Measurements from ENCODE around the gene SLC6A11.

The SLC6A11 gene

DNA sequence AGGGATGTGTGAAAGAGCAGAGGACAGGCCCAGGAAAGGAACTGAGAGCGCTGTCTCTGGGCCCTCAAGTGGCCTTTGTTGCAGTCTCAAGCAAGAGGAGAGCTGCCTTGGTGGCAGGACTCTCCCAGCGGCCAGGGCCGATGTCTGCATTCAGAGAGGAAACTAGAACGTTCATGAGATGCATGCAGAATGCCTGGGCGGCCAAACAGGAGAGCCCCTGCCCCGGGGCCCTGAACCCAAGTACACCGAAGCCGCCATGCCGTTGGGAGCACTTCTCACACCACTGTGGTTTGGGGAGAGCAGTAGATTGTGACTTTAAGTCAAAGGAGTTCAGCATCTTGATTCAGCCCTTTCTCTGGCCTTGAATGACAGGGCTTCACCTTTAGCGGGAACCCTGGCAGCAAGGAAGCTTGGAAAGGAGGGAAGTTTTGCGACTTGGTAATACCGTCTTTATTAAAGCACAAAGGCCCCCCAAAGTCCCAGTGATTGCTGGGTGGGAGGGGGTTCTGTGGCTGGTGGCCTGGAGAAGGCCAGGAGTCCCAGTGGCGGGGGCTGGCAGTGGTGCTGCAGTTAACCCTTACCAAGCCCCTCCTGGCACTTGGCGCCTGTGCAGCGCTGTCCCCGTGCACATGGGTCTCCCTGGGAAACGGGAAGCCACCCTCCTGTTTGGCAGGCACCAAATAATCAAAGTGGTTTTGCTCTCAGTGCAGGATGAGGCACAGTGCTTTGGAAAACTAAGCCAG lies 36.2 kb downstream of the SLC6A11 start:
- Histone ChIP-seq H3K27me3 (ENCODE audit: insufficient read depth, low read depth) (no peaks in the 10 kb centered on the region), H3K27ac (no peak overlapping the region), H3K4me1 (ENCODE audit: low read depth, poor library complexity, severe bottlenecking) (no peaks in the 10 kb centered on the region), H3K4me3 (IDR thresholded peaks at IDR 0.05; ENCODE audit: insufficient read depth, low read depth, low read length) (no peak overlapping the region), H3K79me2 (ENCODE audit: insufficient read depth, low read depth) (no peaks in the 10 kb centered on the region), H3K4me2 (no peak overlapping the region), H3K36me3 (ENCODE audit: insufficient read depth) (no peaks in the 10 kb centered on the region), H2AFZ (ENCODE audit: low read depth) (no peak overlapping the region), H4K20me1 (ENCODE audit: insufficient read depth) (no peaks in the 10 kb centered on the region), H3K9ac (no peak overlapping the region)
- TF ChIP-seq, protein P1, sequence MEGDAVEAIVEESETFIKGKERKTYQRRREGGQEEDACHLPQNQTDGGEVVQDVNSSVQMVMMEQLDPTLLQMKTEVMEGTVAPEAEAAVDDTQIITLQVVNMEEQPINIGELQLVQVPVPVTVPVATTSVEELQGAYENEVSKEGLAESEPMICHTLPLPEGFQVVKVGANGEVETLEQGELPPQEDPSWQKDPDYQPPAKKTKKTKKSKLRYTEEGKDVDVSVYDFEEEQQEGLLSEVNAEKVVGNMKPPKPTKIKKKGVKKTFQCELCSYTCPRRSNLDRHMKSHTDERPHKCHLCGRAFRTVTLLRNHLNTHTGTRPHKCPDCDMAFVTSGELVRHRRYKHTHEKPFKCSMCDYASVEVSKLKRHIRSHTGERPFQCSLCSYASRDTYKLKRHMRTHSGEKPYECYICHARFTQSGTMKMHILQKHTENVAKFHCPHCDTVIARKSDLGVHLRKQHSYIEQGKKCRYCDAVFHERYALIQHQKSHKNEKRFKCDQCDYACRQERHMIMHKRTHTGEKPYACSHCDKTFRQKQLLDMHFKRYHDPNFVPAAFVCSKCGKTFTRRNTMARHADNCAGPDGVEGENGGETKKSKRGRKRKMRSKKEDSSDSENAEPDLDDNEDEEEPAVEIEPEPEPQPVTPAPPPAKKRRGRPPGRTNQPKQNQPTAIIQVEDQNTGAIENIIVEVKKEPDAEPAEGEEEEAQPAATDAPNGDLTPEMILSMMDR (conservative IDR thresholded peaks at IDR 0.05; ENCODE audit: low read depth, low read length): no peak

DNA sequence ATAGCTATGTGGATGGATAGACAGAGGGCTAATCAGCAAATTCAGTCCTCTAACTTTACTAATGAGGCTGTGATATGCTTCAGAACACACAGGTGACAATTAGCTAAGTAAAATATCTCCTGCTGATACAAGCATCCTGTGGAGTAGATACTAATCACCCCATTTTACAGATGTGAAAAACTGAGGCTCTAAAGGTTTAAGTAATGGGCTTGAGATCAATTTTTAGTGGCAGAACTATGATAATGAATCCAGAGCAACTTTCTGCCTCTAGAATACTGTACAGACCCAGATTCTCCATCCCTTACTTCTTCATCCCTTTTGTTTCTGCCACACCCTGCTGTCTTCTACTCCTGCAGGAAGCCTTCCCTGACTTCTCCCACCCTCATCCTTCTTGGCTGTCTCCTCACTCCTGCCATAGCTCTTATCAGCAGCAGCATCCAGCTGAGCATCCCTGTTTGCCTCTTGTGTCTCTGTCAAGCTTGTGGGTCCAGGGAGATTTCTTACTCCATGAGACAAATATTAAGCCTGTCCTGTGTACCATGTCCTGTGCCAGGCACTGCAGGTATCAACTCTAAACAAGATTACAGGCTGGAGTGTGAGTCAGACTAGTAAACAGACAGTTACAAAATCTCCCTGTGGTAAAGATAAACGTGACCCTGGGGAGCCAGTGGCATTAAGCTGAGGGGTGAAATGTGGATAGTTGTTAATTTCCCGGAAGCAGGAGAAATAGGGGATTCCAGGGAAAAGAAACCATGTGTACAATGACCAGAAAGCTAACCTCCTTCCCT lies 39.2 kb downstream of the SLC6A11 start:
- H3K27me3 ChIP-seq (ENCODE audit: insufficient read depth, low read depth): no peaks in the 10 kb centered on the region
- no peak overlapping the region for H3K27ac ChIP-seq
- no peaks in the 10 kb centered on the region for H3K79me2 ChIP-seq (ENCODE audit: insufficient read depth, low read depth)
- H3K4me2 ChIP-seq: no peak overlapping the region
- TF ChIP-seq, protein P1 (conservative IDR thresholded peaks at IDR 0.05; ENCODE audit: low read depth, low read length): no peak
- H2AFZ ChIP-seq (ENCODE audit: low read depth): no peak overlapping the region
- no peaks in the 10 kb centered on the region for H3K36me3 ChIP-seq (ENCODE audit: insufficient read depth)
- H4K20me1 ChIP-seq (ENCODE audit: insufficient read depth): no peaks in the 10 kb centered on the region
- H3K4me1 ChIP-seq (ENCODE audit: low read depth, poor library complexity, severe bottlenecking): no peaks in the 10 kb centered on the region
- no peak overlapping the region for H3K4me3 ChIP-seq (IDR thresholded peaks at IDR 0.05; ENCODE audit: insufficient read depth, low read depth, low read length)
- no peak overlapping the region for H3K9ac ChIP-seq

DNA sequence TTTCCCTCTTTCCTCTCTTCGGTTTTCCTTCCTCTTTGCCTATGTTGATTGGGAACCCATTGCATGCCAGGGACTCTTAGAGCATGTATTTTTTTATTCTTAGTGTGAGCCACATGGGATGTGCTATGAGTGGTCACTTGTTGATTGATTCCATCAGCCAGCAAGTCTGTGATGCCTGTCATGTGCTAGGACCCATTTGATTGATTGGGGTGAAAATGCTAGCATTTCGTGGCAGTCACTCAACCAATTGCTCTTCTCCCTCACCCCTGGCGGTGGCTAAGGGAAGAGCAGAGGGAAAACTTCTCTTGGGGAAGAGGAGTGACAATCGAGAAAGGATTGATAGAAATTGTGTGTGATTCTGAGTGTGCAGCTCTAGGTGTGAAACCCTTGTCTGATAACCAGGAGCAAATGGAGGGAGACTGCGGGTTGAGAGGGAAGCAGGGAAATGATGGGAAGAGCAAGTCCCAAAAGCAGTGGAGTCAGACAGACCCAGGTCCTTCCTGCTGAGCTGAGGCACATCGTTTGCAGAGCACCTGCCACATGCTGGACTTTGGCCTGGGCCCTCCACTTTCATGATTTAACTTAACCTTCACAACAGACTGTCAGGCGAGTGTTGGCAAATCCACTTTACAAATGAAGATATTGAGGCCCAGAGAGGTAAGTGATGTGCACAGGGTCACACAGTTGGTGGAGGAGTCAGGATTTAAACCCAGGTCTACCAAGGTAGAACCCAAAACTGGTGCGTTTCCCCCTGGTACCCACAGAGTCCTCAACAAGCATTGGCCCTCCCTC lies 40.0 kb downstream of the SLC6A11 start:
- H3K27me3 ChIP-seq (ENCODE audit: insufficient read depth, low read depth): no peaks in the 10 kb centered on the region
- H3K4me1 ChIP-seq (ENCODE audit: low read depth, poor library complexity, severe bottlenecking): no peaks in the 10 kb centered on the region
- H3K9ac ChIP-seq: no peak overlapping the region
- TF ChIP-seq, protein P1 (conservative IDR thresholded peaks at IDR 0.05; ENCODE audit: low read depth, low read length): no peak
- no peak overlapping the region for H3K4me2 ChIP-seq
- H4K20me1 ChIP-seq (ENCODE audit: insufficient read depth): no peaks in the 10 kb centered on the region
- no peaks in the 10 kb centered on the region for H3K79me2 ChIP-seq (ENCODE audit: insufficient read depth, low read depth)
- H2AFZ ChIP-seq (ENCODE audit: low read depth): no peak overlapping the region
- no peak overlapping the region for H3K4me3 ChIP-seq (IDR thresholded peaks at IDR 0.05; ENCODE audit: insufficient read depth, low read depth, low read length)
- no peak overlapping the region for H3K27ac ChIP-seq
- H3K36me3 ChIP-seq (ENCODE audit: insufficient read depth): no peaks in the 10 kb centered on the region

DNA sequence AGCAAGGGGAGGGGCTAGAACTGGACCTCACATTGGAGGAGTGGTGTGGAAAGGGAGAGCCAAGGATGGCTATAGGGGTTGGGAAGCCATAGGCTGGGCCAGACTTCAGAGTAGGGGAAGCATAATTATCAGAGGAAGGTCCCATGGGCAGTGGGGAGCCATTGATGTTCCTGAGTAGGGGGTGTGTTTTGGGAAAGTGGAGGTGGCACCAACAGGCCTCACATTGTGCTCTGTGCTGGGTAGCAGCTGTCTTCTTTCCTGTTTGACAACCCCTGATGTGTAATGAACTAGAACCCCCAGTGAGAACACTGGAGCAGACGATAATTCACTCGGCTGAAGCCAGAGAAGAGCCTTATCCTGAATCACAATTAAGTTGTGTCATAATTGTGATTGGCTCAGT lies 41.2 kb downstream of the SLC6A11 start:
- H3K36me3 ChIP-seq (ENCODE audit: insufficient read depth): no peaks in the 10 kb centered on the region
- no peaks in the 10 kb centered on the region for H3K27me3 ChIP-seq (ENCODE audit: insufficient read depth, low read depth)
- H2AFZ ChIP-seq (ENCODE audit: low read depth): no peak overlapping the region
- H3K79me2 ChIP-seq (ENCODE audit: insufficient read depth, low read depth): no peaks in the 10 kb centered on the region
- no peak overlapping the region for H3K4me2 ChIP-seq
- TF ChIP-seq, protein P1 (conservative IDR thresholded peaks at IDR 0.05; ENCODE audit: low read depth, low read length): no peak
- no peaks in the 10 kb centered on the region for H3K4me1 ChIP-seq (ENCODE audit: low read depth, poor library complexity, severe bottlenecking)
- H4K20me1 ChIP-seq (ENCODE audit: insufficient read depth): no peaks in the 10 kb centered on the region
- no peak overlapping the region for H3K9ac ChIP-seq
- H3K4me3 ChIP-seq (IDR thresholded peaks at IDR 0.05; ENCODE audit: insufficient read depth, low read depth, low read length): no peak overlapping the region
- H3K27ac ChIP-seq: no peak overlapping the region

All from KMS-11 (cell line).